ENCODE results near the gene SPON2.

Gene SPON2

GRCh38 chr4:1195891-1196401, 23.6 kb upstream of the SPON2 start:
- no peak overlapping the region for H3K4me3 ChIP-seq
- peak overlapping the region in 1 of 11 experiments; percentile 22; a peak in 2 of 22 replicates for H3K9ac ChIP-seq
- peaks cover 0 to 26% (median 0%) of the 10 kb centered on the region in 11 experiments; a peak in 5 of 22 replicates for H3K36me3 ChIP-seq
- peaks cover 0 to 29% (median 11%) of the 10 kb centered on the region in 11 experiments; a peak in 8 of 22 replicates for H4K20me1 ChIP-seq
- TF ChIP-seq Cebpa-rat (IDR thresholded peaks at IDR 0.05), result no peak
- H3K27ac ChIP-seq, result no peak overlapping the region
- peaks cover 0 to 11% (median 5%) of the 10 kb centered on the region in 11 experiments; a peak in 10 of 22 replicates for H3K9me3 ChIP-seq (replicated peaks in 1 of 11)
- peaks cover 4 to 44% (median 22%) of the 10 kb centered on the region in 11 experiments; a peak in 16 of 22 replicates for H3K27me3 ChIP-seq
- H3K4me2 ChIP-seq, result peak overlapping the region in 8 of 11 experiments; percentile 37 to 63 (median 48); a peak in 17 of 22 replicates
- peaks cover 21 to 67% (median 48%) of the 10 kb centered on the region in 10 experiments for H3K4me1 ChIP-seq

GRCh38 chr4:1195109-1195671, 22.8 kb upstream of the SPON2 start:
- peaks cover 0 to 11% (median 5%) of the 10 kb centered on the region in 11 experiments; a peak in 10 of 22 replicates for H3K9me3 ChIP-seq (replicated peaks in 1 of 11)
- peaks cover 0 to 26% (median 0%) of the 10 kb centered on the region in 11 experiments; a peak in 5 of 22 replicates for H3K36me3 ChIP-seq
- peaks cover 14 to 59% (median 41%) of the 10 kb centered on the region in 10 experiments for H3K4me1 ChIP-seq
- H4K20me1 ChIP-seq, result peaks cover 0 to 29% (median 11%) of the 10 kb centered on the region in 11 experiments; a peak in 8 of 22 replicates
- no peak overlapping the region for H3K4me3 ChIP-seq
- no peak overlapping the region; a peak in 1 of 22 replicates for H3K27ac ChIP-seq
- no peak for TF ChIP-seq Cebpa-rat (IDR thresholded peaks at IDR 0.05)
- H3K27me3 ChIP-seq, result peaks cover 4 to 44% (median 22%) of the 10 kb centered on the region in 11 experiments; a peak in 16 of 22 replicates
- peak overlapping the region in 7 of 11 experiments; percentile 72 to 90 (median 84); a peak in 4 of 22 replicates for H3K4me2 ChIP-seq
- H3K9ac ChIP-seq, result no peak overlapping the region

- Histone ChIP-seq H3K36me3 (peaks cover 0 to 26% (median 0%) of the 10 kb centered on the region in 11 experiments; a peak in 5 of 22 replicates), H3K27me3 (peaks cover 4 to 44% (median 22%) of the 10 kb centered on the region in 11 experiments; a peak in 15 of 22 replicates), H3K4me3 (0 out of 20 replicates have a peak overlapping the region, but pooled peaks of 1 of the 10 experiments have one; percentile 28), H3K9ac (peak overlapping the region; percentile 10 to 59 (median 46); a peak in 17 of 22 replicates), H4K20me1 (peaks cover 0 to 29% (median 11%) of the 10 kb centered on the region in 11 experiments; a peak in 8 of 22 replicates), H3K4me1 (peaks cover 9 to 50% (median 31%) of the 10 kb centered on the region in 10 experiments), H3K27ac (peak overlapping the region in 9 of 11 experiments; percentile 4 to 51 (median 43); a peak in 12 of 22 replicates), H3K9me3 (replicated peaks in 1 of 11) (peaks cover 0 to 11% (median 5%) of the 10 kb centered on the region in 11 experiments; a peak in 10 of 22 replicates), H3K4me2 (peak overlapping the region; percentile 55 to 90 (median 84))
- no peak for TF ChIP-seq Cebpa-rat (IDR thresholded peaks at IDR 0.05)
These were observed 21.9 kb upstream of the SPON2 start for GRCh38 chr4:1194010-1194900.

- H3K4me1 ChIP-seq, result peaks cover 9 to 42% (median 27%) of the 10 kb centered on the region in 10 experiments
- H3K4me2 ChIP-seq, result peak overlapping the region; percentile 55 to 90 (median 84)
- peaks cover 0 to 26% (median 0%) of the 10 kb centered on the region in 11 experiments; a peak in 5 of 22 replicates for H3K36me3 ChIP-seq
- TF ChIP-seq Cebpa-rat (IDR thresholded peaks at IDR 0.05), result no peak
- H4K20me1 ChIP-seq, result peaks cover 0 to 29% (median 11%) of the 10 kb centered on the region in 11 experiments; a peak in 8 of 22 replicates
- no peak overlapping the region for H3K4me3 ChIP-seq
- peaks cover 4 to 44% (median 22%) of the 10 kb centered on the region in 11 experiments; a peak in 15 of 22 replicates for H3K27me3 ChIP-seq
- H3K27ac ChIP-seq, result peak overlapping the region in 6 of 11 experiments; percentile 23 to 51 (median 40); a peak in 7 of 22 replicates
- H3K9me3 ChIP-seq (replicated peaks in 1 of 11), result peaks cover 0 to 11% (median 5%) of the 10 kb centered on the region in 11 experiments; a peak in 10 of 22 replicates
- H3K9ac ChIP-seq, result peak overlapping the region in 9 of 11 experiments; percentile 10 to 59 (median 46); a peak in 8 of 22 replicates
These were observed 21.0 kb upstream of the SPON2 start for GRCh38 chr4:1193206-1194009.

GRCh38 chr4:1192493-1193205, 20.3 kb upstream of the SPON2 start:
- Histone ChIP-seq H3K27me3 (peaks cover 4 to 44% (median 20%) of the 10 kb centered on the region in 11 experiments; a peak in 15 of 22 replicates), H3K27ac (no peak overlapping the region), H3K36me3 (peaks cover 0 to 18% (median 0%) of the 10 kb centered on the region in 11 experiments; a peak in 5 of 22 replicates), H3K4me1 (peaks cover 9 to 42% (median 28%) of the 10 kb centered on the region in 10 experiments), H3K9me3 (replicated peaks in 1 of 11) (peaks cover 0 to 11% (median 5%) of the 10 kb centered on the region in 11 experiments; a peak in 10 of 22 replicates), H3K4me3 (no peak overlapping the region), H4K20me1 (peaks cover 0 to 25% (median 11%) of the 10 kb centered on the region in 11 experiments; a peak in 8 of 22 replicates), H3K4me2 (peak overlapping the region in 4 of 11 experiments; percentile 7 to 30 (median 10); a peak in 2 of 22 replicates), H3K9ac (no peak overlapping the region)
- no peak for TF ChIP-seq Cebpa-rat (IDR thresholded peaks at IDR 0.05)

- H3K9me3 ChIP-seq (replicated peaks in 1 of 11), result peaks cover 0 to 11% (median 5%) of the 10 kb centered on the region in 11 experiments; a peak in 10 of 22 replicates
- no peak overlapping the region for H3K27ac ChIP-seq
- H3K9ac ChIP-seq, result no peak overlapping the region
- peaks cover 4 to 41% (median 20%) of the 10 kb centered on the region in 11 experiments; a peak in 15 of 22 replicates for H3K27me3 ChIP-seq
- no peak overlapping the region for H3K4me3 ChIP-seq
- peaks cover 0 to 25% (median 11%) of the 10 kb centered on the region in 11 experiments; a peak in 8 of 22 replicates for H4K20me1 ChIP-seq
- TF ChIP-seq Cebpa-rat (IDR thresholded peaks at IDR 0.05), result no peak
- H3K4me2 ChIP-seq, result peak overlapping the region in 1 of 11 experiments; percentile 11; a peak in 2 of 22 replicates
- peaks cover 0 to 13% (median 0%) of the 10 kb centered on the region in 11 experiments; a peak in 5 of 22 replicates for H3K36me3 ChIP-seq
- H3K4me1 ChIP-seq, result peaks cover 10 to 44% (median 30%) of the 10 kb centered on the region in 10 experiments
These were observed 19.7 kb upstream of the SPON2 start for GRCh38 chr4:1192091-1192492.

- Histone ChIP-seq H3K4me1 (peaks cover 14 to 47% (median 29%) of the 10 kb centered on the region in 10 experiments), H3K4me2 (no peak overlapping the region), H3K4me3 (no peak overlapping the region), H3K9ac (no peak overlapping the region), H4K20me1 (peaks cover 0 to 23% (median 11%) of the 10 kb centered on the region in 11 experiments; a peak in 8 of 22 replicates), H3K9me3 (replicated peaks in 1 of 11) (peaks cover 0 to 11% (median 5%) of the 10 kb centered on the region in 11 experiments; a peak in 10 of 22 replicates), H3K36me3 (peaks cover 0 to 9% (median 0%) of the 10 kb centered on the region in 11 experiments; a peak in 5 of 22 replicates), H3K27ac (no peak overlapping the region), H3K27me3 (peaks cover 4 to 37% (median 16%) of the 10 kb centered on the region in 11 experiments; a peak in 15 of 22 replicates)
- TF ChIP-seq Cebpa-rat (IDR thresholded peaks at IDR 0.05), result no peak
These were observed 19.2 kb upstream of the SPON2 start for GRCh38 chr4:1191621-1192020.

Data from BLaER1 treated with 17β-estradiol and CSF1 and Interleukin-3, amounts not matched to agents 10 nM and 100 nM (cell line).